Measurements from ENCODE around the gene CLIC3.

GRCh38 chr9:137001857-137002645 is 5.7 kb upstream of the CLIC3 start:
- no peak for TF ChIP-seq CTCF (IDR thresholded peaks at IDR 0.05; ENCODE audit: low read depth, low read length)
- no peak for TF ChIP-seq EZH2phosphoT487 (IDR thresholded peaks at IDR 0.05; ENCODE audit: low read depth)
